BLaER1 (cell line): ENCODE results near the gene ADAMTSL3.
A peak's percentile ranks its signal among the peaks of the same experiment; 100 is the strongest.
"Not testable (repeated sequence)": the region's sequence is repeated elsewhere in the genome, so short reads cannot be mapped to it uniquely, and the experiment has no call there.

Experiments
- H3K27ac ChIP-seq: shearing (Covaris generic); formaldehyde crosslinking; 2 replicates; pipeline ENCODE4 v1.8.1; 2022
- H3K27me3 ChIP-seq: shearing (Covaris generic); formaldehyde crosslinking; 2 replicates; pipeline ENCODE4 v1.8.1; 2022
- H3K36me3 ChIP-seq: shearing (Covaris generic); formaldehyde crosslinking; 2 replicates; pipeline ENCODE4 v1.8.1; 2022
- H3K4me1 ChIP-seq: shearing (Covaris generic); formaldehyde crosslinking; 2 replicates; pipeline ENCODE4 v1.8.1; 2022
- H3K4me2 ChIP-seq: shearing (Covaris generic); formaldehyde crosslinking; 2 replicates; pipeline ENCODE4 v1.8.1; 2022
- H3K4me3 ChIP-seq: shearing (Covaris generic); formaldehyde crosslinking; 2 replicates; pipeline ENCODE4 v1.8.1; 2022
- H3K9ac ChIP-seq: shearing (Covaris generic); formaldehyde crosslinking; 2 replicates; pipeline ENCODE4 v1.8.1; 2022
- H3K9me3 ChIP-seq: shearing (Covaris generic); formaldehyde crosslinking; 2 replicates; pipeline ENCODE4 v1.8.1; 2022
- H4K20me1 ChIP-seq: shearing (Covaris generic); formaldehyde crosslinking; 2 replicates; pipeline ENCODE4 v1.8.1; 2022
- Cebpa-rat ChIP-seq: shearing (Covaris generic); IDR thresholded peaks from 2 replicates; pipeline ENCODE4 v1.8.1; 2022

Gene ADAMTSL3

DNA sequence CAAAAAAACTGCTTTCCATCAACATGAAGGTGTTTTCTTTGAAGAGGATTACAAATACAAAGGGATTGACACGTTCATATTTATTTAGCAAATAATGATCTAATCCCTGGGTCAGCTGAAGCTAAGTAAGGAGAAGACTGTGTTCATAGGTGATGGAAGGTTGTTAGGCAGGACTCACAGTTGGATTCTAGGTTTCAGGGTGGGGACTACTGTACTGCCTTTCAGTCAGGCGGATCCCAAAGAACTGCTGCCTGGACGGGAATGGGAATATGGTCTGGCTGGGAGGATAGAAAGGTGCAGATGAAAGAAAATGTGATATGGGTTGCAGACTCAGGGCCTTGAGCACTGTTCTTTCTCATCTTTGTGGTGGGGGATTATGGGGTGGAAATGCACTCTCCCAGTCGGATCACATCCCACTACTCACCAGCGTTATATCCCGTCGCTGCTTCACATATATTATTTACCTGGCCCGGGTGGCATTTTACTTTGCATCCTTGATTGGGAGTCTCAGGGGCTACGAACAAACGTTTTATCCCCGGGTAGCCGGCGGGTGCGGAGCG is 425.5 kb downstream of the ADAMTSL3 start:
- H3K4me2 ChIP-seq: peak overlapping the region; percentile 87
- not testable (repeated sequence) for H3K36me3 ChIP-seq, H3K27ac ChIP-seq, H3K27me3 ChIP-seq, H4K20me1 ChIP-seq, H3K9me3 ChIP-seq, H3K4me1 ChIP-seq, H3K9ac ChIP-seq
- H3K4me3 ChIP-seq: peak overlapping the region; percentile 71

GRCh38 chr15:84079885-84080777 is 426.2 kb downstream of the ADAMTSL3 start:
- Histone ChIP-seq H3K9ac (peak overlapping the region; percentile 58; the same call in 1 of the 2 replicates), H3K4me2 (peak overlapping the region; percentile 87)

GRCh38 chr15:84080778-84081084 is 426.8 kb downstream of the ADAMTSL3 start:
- not testable (repeated sequence) for H3K27me3 ChIP-seq, H4K20me1 ChIP-seq, H3K9ac ChIP-seq, H3K4me1 ChIP-seq, H3K9me3 ChIP-seq, H3K27ac ChIP-seq, H3K36me3 ChIP-seq
- peak overlapping the region; percentile 71; the same call in 1 of the 2 replicates for H3K4me3 ChIP-seq
- H3K4me2 ChIP-seq: peak overlapping the region; percentile 87

More at GRCh38 chr15:84079885-84080777, 426.2 kb downstream of the ADAMTSL3 start:
- H3K27me3 ChIP-seq: 0 out of 2 replicates have a peak, but pooled peaks cover 3% of the 10 kb centered on the region
- TF ChIP-seq Cebpa-rat: no peak
- H3K36me3 ChIP-seq: no peaks in the 10 kb centered on the region
- H3K9me3 ChIP-seq: no peaks in the 10 kb centered on the region
- no peaks in the 10 kb centered on the region for H4K20me1 ChIP-seq
- H3K4me3 ChIP-seq: peak overlapping the region; percentile 71
- H3K4me1 ChIP-seq: peaks cover 6% of the 10 kb centered on the region; the same call in 1 of the 2 replicates
- H3K27ac ChIP-seq: no peak overlapping the region

DNA sequence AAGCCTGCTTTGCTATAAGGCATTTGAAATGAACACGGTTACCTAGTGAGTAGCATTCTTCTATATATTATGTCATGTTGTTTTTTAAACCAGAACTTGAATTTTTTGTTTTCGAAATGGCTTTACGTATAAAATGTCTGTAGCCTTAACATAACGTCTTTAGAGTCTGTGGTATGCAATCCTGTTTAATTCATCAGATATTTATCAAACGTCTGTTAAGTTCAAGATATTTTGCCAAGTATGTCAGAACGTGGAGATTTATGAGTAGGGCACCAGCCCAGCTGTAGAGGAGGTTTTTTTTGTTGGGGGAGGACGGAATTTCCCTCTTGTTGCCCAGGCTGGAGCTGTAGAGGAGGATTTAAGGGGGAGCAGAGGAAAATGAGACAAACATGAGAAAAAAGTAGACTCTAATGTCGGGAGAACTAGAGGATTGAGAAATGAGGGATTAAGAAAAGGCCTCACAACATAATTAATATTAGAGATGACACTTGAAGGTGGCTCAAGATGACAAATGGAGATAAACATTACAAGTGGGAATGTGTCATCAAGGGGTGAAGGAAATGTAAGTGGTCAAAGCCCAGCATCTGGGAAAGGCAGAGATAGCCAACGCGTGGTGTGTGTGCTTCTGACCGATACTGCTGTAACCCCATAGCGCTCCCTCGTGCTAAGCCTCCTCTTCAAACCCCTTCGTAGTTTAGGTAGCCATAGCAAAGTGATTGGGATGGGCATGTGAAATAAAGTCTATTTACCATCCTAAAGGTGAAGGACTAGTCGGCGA is 427.7 kb downstream of the ADAMTSL3 start:
- no peak for TF ChIP-seq Cebpa-rat
- H3K4me1 ChIP-seq: peaks cover 6% of the 10 kb centered on the region; the same call in 1 of the 2 replicates
- no peaks in the 10 kb centered on the region for H3K9me3 ChIP-seq
- no peaks in the 10 kb centered on the region for H4K20me1 ChIP-seq
- H3K4me2 ChIP-seq: no peak overlapping the region
- no peak overlapping the region for H3K4me3 ChIP-seq
- no peak overlapping the region for H3K9ac ChIP-seq
- H3K27ac ChIP-seq: no peak overlapping the region
- no peaks in the 10 kb centered on the region for H3K36me3 ChIP-seq
- H3K27me3 ChIP-seq: 0 out of 2 replicates have a peak, but pooled peaks cover 3% of the 10 kb centered on the region

DNA sequence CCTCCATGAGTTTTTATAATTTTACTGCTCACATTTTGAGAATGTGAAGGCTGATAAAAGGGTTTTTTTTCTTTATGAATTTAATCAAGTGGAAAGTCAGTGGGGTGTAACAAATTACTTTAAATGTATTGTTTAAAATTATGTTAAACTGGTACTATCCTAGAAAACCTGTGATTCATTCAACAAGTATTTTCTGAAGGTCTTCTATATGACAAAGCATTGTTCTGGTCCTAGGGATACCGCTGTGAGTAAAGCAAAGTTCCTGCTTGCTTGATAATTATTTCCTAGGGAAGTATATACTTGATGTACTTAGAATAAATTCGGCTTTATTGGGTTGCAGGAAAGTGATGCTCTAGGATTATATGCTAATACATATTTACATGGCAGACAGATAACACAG is 428.8 kb downstream of the ADAMTSL3 start:
- no peak overlapping the region for H3K4me3 ChIP-seq
- no peaks in the 10 kb centered on the region for H3K9me3 ChIP-seq
- TF ChIP-seq Cebpa-rat: no peak

GRCh38 chr15:84086071-84086470 is 432.1 kb downstream of the ADAMTSL3 start:
- H3K9me3 ChIP-seq, H3K4me3 ChIP-seq, H3K27me3 ChIP-seq, H3K27ac ChIP-seq, H3K4me1 ChIP-seq, H3K4me2 ChIP-seq, H3K36me3 ChIP-seq, H3K9ac ChIP-seq, H4K20me1 ChIP-seq: not testable (repeated sequence)

More for the DNA sequence above, 428.8 kb downstream of the ADAMTSL3 start:
- Histone ChIP-seq H3K36me3 (no peaks in the 10 kb centered on the region), H3K27ac (no peak overlapping the region), H3K9ac (no peak overlapping the region), H3K4me1 (peaks cover 6% of the 10 kb centered on the region; the same call in 1 of the 2 replicates), H4K20me1 (no peaks in the 10 kb centered on the region), H3K4me2 (no peak overlapping the region), H3K27me3 (0 out of 2 replicates have a peak, but pooled peaks cover 3% of the 10 kb centered on the region)
